Stimulated activated CD8-positive, alpha-beta memory T cell treated with anti-CD3 and anti-CD28 coated beads, Interleukin-12 subunit alpha, Interleukin-12 subunit beta, amount 100 ng/mL, for 1 hour (primary cell): ENCODE measurements around the gene RC3H2.
"Not testable (repeated sequence)": the region's sequence is repeated elsewhere in the genome, so short reads cannot be mapped to it uniquely, and the experiment has no call there.

Experiments
- DNase-seq: peaks from one replicate; pipeline ENCODE4 v3.0.0-alpha.2; 2020; ENCODE audit warnings: low read depth

Gene RC3H2

DNA sequence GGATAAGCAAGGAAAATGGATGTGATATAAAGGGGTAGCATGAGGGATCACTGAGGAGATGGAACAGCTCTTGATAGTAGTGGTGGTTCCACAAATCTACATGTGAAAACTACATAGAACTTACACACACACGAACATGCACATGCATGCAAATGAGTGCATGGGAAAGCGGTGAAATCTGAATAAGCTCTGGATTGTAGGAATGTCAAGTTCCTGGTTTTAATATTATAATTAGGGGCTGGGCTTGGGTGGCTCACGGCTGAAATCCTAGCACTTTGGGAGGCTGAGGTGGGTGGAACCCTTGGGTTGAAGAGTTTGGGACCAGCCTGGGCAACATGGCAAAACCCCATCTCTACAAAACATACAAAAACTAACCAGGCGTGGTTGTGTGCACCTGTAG is 63.7 kb downstream of the RC3H2 start:
- no peak for DNase-seq

DNA sequence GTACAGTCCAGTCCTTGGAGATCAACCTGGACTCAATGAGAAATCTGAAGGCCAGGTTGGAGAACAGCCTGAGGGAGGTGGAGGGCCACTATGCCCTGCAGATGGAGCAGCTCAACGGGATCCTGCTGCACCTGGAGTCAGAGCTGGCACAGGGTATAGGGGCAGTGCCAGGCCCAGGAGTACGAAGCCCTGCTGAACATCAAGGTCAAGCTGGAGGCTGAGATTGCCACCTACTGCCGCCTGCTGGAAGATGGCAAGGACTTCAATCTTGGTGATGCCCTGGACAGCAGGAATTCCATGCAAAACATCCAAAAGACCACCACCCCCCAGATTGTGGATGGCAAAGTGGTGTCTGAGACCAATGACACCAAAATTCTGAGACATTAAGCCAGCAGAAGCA is 66.7 kb downstream of the RC3H2 start:
- DNase-seq, result not testable (repeated sequence)

DNA sequence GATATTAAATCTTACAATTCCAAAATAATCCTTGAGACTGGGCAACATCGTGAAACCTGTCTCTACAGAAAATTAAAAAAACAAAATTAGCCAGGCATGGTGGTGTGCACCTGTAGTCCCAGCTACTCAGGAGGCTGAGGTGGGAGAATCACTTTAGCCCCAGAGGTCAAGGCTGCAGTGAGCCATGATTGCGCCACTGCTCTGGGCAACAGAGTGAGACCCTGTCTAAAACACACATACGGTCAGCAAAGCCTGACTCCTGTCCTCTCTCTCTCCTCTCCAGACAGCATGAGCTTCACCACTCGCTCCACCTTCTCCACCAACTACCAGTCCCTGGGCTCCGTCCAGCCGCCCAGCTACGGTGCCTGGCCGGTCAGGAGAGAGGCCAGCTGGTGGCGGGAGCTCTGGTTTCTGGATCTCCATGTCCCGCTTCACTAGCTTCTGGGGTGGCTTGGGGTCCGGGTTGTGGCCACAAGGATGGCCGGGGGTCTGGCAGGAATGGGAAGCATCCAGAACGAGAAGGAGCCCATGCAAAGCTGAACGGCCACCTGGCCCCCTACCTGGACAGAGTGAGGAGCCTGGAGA is 67.8 kb downstream of the RC3H2 start:
- DNase-seq, result no peak

DNA sequence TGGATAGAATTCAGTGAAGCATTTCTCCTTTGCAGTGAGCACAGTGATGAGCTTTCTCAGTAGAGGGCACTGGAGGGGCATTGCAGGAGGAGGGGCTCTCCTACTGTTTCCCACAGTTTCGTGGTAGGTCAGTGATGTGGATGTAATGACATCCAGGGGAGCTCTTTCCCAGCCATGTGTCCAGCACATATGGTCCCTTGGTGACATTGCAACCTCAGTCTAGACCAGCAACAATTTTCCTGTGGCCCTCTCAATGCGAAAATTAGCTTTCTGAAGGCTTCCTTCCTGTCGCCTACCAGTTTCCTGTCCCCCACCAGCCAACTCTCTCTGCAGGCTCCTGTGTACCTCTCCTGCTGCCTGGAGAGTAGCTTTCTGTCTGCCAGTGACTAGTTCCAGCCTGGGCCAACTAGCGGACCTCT is 69.8 kb downstream of the RC3H2 start:
- no peak for DNase-seq

DNA sequence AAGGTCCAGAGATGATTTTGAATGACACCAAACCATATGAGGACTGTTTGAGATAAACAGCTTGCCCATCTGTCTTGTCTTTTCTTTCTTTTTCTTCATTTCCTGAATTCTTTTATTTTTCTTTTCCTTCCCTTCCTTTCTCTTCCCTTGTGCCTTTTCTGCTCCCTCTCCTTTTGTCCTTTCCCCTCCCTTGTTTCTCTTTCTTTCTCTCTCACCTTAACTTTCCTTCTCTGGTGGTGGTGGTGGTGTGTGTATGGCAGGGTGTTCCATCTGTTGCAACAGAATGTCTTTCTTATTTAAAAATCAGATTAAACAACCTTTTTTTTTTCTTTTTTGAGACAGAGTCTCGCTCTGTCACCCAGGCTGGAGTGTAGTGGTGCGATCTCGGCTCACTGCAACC is 73.0 kb downstream of the RC3H2 start:
- DNase-seq, result no peak

DNA sequence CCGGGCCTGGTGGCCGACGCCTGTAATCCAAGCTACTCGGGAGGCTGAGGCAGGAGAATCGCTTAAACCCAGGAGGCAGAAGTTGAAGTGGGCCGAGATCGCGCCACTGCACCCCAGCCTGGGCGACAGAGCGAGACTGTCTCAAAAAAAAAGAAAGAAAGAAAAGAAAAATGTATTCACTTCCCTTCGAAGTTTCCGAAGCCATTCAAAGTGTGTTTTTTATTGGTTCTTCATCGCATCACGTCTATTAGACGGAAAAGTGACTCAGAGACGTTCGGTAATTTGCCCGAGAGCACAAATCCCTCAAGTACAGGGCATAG is 76.2 kb downstream of the RC3H2 start:
- DNase-seq, result not testable (repeated sequence)

DNA sequence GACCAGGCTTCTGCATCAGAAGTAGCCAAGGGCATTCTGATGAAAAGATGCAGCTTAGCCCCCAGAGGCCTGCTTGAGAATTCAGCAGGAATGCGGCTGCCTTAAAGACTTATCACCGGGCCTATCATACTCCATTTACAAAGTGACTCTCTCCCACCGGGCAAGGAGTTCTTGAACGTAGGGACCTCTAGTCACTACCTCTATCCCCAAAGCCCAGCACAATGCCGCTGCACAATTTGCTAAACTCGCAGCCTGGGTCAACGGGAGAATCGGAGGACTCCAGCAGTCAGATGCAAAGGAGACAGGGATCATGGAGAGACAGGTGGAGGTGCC is 77.4 kb downstream of the RC3H2 start:
- no peak for DNase-seq

DNA sequence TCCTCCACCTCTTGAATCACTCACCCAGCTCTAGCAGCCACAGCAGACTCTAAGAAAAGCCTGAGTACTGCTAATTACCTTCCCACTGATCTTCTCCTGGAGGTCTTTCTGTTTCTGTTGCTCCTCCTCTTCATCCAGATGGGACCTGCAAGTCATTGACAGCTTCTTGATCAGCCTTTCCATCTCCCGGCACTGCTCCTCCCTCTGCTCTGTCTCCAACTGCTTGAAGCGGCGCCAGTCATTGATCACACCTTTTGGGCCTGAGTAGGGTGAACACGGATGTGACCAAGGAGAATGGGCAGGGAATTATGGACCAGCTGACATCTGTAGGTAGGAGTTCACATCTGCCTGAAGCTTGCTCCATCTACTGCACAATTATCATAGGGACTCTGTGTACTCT is 82.2 kb downstream of the RC3H2 start:
- DNase-seq, result no peak

DNA sequence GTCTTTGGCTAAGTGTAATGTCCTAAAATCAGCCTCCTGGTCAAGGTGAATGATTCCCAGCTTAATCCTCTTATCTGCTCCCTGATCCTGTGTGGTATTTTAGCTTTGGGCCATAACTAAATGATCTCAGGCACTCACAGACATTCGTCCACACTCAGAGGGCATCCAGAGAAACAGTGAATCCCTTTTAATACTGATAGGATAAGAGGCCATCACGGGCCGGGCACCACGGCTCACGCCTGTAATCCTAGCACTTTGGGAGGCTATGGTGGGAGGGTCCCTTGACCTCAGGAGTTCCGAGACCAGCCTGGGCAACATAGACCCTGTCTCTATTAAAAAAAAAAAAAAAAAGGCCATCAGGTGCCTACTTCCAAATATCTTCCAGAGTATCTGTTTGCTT is 83.1 kb downstream of the RC3H2 start:
- DNase-seq, result no peak

DNA sequence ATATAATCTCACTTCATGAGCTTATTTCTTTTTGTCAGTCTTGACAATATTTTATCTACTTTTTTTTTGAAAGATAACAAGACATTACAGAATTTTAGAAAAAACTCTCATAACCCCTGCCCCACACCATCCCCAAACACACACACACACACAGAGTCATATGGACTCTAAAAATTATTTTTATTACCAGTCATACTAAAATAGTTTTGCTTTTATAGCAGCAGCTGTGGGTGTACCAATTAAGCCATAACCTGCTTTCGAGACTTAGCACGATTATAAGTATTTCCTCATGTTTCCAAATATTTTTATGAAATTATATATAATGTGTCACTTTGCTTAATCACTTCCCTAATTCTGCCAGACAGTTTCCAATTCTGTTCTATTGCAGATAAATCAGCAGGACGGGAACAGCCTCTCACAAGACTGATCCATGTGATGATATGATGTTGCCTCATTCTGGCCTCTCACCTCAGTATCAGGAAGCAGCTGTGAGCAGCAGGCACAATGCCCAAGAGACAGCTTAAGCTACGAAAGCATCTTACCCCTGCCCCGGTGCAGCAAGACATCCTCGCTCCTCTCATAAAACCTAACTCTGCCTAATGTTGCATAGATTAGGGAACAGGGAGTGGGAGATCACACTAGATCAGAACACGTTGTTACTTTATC is 83.7 kb downstream of the RC3H2 start:
- DNase-seq, result no peak

DNA sequence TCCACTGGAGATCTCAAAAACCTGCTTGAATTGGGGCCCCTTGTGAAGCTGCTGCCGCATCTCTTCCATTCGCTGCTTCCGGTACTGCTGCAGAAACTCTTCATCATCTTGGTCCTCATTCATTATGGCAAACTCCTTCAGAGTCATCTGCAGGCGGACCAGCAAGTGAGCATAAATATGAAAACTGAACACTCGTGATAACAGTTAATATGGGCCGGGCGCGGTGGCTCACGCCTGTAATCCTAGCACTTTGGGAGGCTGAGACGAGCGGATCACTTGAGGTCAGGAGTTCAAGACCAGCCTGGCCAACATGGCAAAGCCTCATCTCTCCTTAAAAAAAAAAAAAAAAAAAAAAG is 84.7 kb downstream of the RC3H2 start:
- no peak for DNase-seq

DNA sequence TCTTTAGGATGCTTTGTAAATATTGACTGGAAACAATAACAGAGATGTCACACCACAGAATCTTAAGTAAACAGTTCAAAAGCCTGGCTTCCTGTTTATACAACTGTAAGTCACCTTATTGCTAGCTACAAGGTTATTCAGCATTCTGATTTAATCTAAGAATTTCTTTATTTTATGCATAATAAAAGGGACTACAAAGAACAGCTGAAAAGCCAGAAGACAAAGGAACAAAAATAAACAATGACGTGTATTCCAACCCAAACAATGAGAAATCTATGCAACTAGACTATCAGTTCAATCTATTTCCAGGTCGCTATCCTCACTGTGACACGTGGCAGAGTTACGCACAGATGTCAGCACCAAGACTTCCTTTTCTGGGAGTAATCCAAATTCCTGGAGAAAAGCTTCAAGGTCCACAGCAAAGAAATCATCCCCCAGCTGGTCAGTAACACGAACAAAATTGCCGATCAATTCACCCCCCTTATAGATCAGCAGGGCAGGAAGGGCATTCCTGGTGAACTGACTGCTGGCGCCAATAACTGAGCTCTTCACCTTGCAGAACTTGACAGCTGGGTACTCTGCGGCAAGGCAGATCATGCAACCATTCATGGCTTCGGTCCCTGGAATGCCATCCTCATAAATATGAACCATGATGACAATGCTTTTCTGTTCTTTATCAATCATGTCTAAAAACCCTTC is 85.2 kb downstream of the RC3H2 start:
- DNase-seq, result no peak

DNA sequence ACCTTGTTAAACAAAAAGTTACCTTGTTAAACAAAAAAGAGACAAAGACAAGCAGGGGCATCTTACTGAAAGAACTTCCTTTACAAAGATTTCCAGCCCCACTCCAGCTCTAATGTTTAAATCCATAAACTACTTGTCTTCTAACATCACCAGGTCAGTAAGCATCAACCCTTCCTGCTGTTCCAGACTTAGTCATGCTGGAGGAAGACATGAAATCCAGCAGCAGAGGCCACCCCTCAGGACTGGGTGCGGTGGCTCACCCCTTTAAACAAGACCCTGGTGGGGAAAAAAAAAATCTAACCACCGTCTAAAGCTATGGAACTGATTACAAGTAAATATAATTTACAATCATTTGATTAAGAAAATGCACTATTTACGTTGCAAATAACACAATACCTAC is 85.8 kb downstream of the RC3H2 start:
- DNase-seq, result no peak

DNA sequence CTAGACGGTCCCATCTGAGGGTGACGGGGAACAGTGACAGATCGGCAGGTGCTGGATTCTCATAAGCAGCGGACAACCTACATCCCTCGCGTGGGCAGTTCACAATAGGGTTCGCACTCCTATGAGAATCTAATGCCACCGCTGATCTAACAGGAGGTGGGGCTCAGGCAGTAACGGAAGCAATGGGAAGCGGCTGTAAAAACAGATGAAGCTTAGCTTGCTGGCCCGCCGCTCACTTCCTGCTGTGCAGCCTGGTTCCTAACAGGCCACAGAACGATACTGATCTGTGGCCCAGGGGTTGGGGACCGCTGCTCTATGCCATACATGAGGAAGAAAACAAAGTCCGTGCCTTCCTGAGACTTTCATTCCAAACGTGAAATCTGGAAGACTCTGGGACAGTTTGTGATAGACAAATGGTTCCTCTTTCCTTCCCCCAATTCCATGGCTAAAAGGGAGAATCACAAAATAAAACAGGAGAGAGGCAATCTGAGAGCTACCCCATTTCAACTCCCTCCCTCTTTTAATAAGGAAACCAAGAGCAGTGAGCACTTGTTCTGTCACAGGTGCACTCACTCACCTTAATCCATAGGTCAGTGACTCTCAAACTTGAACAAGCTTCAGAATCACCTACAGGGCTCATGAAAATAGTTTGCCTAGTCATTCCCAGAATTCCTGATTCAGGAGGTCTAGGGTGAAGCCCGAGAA is 88.8 kb downstream of the RC3H2 start:
- DNase-seq, result peak; percentile 20

DNA sequence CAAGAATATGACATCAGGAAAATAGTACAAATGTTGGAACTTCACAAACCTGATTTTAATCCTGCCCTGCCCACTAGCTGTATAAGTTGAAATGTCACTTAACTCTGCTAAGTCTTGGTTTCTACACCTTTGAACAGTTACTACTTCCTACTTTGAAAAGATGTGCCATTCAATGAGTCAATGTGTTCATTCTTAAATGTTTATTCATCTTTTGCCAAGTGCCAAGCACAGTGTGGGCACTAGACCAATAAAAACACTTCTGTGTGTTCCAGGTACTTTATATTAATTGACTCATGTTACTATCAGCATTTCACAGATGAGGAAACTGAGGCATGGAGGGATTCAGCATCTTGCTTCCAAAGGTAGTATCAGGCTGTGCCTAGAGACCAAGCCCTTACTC is 89.6 kb downstream of the RC3H2 start:
- DNase-seq, result no peak

DNA sequence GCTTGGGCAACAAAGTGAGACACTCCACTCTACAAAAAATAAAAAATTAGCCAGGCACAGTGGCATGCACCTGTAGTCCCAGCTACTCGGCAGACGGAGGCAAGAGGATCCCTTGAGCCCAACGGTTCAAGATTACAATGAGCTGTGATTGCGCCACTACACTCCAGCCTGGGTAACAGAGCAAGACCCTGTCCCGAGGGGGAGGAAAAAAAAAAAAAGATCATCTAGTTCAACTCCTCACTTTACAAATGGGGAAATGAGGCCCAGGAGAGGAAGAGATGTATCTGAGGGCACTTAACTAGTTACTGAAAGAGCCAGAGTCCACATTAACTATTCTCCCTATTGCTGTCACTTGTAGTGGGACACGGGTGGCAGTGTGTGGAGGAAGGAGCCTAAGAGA is 90.6 kb downstream of the RC3H2 start:
- no peak for DNase-seq

DNA sequence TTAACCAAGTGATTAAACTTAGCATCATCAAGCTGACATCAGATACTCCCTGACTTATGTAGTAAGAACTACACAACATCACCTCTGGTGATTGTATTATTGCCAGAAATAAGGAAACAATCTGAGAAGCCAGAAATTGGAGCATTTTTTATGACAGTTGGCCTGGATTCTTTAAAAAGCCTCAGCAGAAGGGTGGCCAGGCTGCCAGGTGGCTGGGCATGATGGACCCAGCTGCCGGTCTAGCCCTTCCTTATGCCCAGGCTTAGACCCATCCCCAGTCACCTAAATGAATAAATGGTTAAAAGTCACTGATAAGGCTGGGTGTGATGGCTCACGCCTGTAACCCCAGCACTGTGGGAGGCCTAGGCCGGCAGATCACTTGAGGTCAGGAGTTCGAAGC is 92.4 kb downstream of the RC3H2 start:
- no peak for DNase-seq

DNA sequence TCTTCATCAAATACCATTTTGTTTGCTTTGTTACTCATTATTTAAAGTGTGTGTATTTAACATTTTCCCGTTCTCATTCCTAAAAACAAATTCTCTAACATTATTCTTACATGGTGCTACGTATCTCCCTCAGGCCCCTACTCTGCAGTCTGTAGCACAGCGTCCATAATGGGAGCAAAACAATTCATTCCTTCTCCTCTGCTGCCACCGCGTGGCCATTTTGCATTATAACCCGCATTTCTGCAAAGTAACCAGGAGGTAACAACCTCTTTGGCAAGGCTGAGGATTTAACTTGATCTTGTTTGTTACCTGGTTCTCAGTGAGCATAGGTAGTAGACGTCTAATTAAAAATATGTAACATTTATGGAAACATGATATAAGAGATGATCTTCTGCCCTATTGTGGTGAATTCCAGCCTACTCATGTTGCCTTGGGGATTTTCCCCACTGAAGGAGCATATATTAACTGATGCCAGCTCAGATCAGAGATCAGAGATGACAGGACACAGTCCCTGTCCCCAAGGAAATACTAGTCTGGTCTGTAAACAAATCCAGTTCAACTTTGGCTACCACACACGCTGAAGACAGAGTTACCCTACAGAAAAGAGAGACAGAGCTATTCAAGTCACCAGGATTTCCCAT is 94.7 kb downstream of the RC3H2 start:
- DNase-seq, result peak; percentile 61

DNA sequence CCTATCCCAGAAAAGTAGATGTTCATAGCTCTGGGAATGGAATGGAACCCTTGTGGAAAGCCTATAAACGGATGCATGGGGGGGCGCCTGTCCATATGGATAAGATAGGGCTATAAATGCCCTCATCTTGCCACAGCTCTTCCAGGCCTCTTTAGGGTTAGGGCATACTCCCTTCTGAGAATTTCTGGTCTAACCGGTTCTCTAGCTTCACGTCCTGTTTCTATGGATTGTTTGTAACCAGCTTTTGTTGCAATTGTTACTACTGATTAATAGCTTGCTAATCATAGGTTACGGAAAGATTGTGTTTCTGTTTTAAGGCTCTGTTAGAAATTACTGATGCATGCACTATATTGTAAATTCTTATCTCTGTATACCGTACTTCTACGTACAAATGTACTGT is 95.9 kb downstream of the RC3H2 start:
- DNase-seq, result not testable (repeated sequence)

DNA sequence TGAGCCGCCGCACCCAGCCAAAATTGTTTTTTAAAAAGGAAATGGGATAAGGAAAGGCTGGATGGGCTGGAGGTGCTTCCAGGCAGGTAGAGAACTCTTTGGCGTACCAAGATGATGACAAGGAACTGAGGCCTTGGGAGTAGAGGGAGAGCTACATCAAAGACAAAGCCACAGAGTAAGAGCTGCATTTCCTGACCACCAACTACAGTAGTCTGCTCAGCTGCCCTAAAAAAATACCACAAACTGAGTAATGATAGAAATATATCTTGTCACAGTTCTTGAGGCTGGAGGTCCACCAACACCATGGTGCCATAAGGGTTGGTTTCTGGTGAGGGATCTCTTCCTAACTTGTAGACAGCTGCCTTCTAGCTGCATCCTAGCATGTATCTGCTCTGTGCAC is 97.0 kb downstream of the RC3H2 start:
- DNase-seq, result no peak

DNA sequence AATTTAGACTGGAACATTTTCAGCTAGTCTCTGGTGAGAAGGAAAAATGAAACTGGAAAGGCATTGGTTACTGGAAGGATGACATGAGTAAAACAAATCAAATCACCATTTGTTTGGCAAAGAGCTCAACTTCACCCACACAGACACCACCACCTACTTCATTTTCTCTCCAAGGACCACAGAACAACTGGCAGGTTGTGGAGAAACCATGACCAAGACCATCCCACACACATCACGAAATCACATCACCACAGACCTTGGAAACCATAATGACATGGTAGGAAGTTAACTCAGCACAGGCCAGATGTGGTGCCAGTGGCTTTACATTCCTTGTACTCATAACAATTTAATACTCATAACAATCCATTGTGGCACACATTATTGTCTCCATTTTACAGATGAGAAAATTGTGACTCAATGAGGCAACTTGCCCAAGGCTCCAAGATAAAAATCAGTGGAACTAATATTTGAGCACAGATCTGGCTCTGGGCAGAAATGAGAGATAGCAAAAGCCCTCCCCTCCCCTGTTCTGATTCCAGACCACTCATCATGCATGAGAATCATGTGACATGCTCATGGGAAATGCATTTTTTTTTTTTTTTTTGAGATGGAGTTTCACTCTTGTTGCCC is 97.8 kb downstream of the RC3H2 start:
- no peak for DNase-seq

DNA sequence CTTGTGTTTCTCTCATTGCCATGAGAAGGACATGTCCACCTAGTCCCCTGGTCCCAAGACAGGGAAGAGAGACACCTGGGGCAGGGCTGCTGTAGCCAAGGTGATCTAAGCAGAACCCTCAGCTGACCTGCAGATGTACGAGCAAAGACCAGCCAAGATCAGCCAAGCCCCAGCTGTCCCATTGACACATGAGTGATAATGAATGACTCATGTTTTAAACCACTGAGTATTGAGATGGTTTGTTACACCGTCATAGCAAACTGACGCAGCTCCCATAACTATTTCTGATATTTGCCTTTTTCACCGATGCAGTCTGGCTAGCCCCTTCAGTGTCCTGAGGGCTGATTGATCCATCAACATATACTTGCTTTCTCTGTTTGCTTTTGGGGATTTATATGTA is 98.5 kb downstream of the RC3H2 start:
- no peak for DNase-seq
